PFSK-1 (cell line): ENCODE data around the gene ATXN7L1.

Experiments
- FOXP2 ChIP-seq: optimal IDR thresholded peaks from 2 replicates; pipeline ENCODE3; 2011; ENCODE audit warnings: borderline replicate concordance, control low read depth, inconsistent platforms; ENCODE audit not compliant: insufficient read depth; ENCODE audit errors: extremely low read length, extremely low read depth
- POLR2AphosphoS5 ChIP-seq: IDR thresholded peaks from 2 replicates; pipeline ENCODE4 v1.6.1; 2012; ENCODE audit warnings: low read depth, mild to moderate bottlenecking, control low read depth, low read length, moderate library complexity
- SIN3A ChIP-seq: IDR thresholded peaks from 2 replicates; pipeline ENCODE4 v1.6.1; 2012; ENCODE audit warnings: mild to moderate bottlenecking, low read length, moderate library complexity, borderline replicate concordance; ENCODE audit not compliant: insufficient read depth
- TAF1 ChIP-seq: IDR thresholded peaks from 2 replicates; pipeline ENCODE4 v1.6.1; 2012; ENCODE audit warnings: low read length, control low read depth, borderline replicate concordance; ENCODE audit not compliant: insufficient read depth
- TF ChIP-seq, protein P1 (sequence below), 2 experiments: IDR thresholded peaks; 2 replicates each; pipeline versions ENCODE4 v1.6.1 to v1.8.0; 2011 to 2012; ENCODE audit warnings: low read depth in 2 of 2, low read length in 2 of 2, control low read depth in 1 of 2, inconsistent platforms in 1 of 2, mild to moderate bottlenecking in 1 of 2, moderate library complexity in 1 of 2; ENCODE audit not compliant: insufficient read depth in 1 of 2

Gene ATXN7L1

DNA sequence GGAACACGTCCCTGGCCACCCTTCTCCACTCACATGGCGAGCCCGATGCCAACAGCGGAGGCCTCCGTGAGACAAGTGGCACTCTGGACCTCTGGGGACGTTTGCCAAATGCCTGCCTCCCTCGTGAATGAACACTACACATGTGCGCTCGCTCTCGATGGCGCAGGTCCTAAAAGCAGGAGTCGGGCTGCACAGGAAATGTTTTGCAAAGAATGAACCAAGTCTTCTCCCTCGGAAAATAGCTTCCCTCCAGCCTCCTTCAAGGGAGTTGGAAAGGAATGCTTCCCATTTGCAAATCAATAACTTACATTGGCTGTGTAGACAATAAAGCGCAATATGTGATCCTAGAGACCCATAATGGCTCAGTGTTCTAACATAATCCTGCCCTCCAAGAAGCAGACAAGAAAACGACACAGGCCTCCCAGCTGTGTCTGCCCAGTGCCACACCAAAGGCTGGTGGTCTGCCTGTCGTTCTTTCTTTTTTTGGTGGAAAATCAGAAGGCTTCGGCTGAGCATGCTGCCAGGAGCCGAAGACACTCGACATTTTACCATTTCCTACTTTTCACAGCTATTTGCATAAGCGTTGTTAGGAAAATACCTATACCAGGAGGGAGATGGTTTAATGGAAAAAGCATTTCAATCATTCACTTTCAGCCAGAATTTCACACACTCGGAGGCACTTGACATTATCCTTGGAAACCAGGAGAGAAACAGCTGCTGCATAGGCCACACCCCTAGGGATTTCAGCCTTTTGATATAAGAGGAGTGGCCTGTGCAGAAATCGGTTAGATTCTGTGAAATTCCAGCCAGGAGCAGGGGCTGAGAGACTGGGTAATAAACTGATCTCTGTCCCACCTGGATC lies 38.4 kb downstream of the ATXN7L1 start:
- TF ChIP-seq TAF1 (no peak), POLR2AphosphoS5 (no peak), FOXP2 (no peak), SIN3A (no peak)
- TF ChIP-seq, protein P1, sequence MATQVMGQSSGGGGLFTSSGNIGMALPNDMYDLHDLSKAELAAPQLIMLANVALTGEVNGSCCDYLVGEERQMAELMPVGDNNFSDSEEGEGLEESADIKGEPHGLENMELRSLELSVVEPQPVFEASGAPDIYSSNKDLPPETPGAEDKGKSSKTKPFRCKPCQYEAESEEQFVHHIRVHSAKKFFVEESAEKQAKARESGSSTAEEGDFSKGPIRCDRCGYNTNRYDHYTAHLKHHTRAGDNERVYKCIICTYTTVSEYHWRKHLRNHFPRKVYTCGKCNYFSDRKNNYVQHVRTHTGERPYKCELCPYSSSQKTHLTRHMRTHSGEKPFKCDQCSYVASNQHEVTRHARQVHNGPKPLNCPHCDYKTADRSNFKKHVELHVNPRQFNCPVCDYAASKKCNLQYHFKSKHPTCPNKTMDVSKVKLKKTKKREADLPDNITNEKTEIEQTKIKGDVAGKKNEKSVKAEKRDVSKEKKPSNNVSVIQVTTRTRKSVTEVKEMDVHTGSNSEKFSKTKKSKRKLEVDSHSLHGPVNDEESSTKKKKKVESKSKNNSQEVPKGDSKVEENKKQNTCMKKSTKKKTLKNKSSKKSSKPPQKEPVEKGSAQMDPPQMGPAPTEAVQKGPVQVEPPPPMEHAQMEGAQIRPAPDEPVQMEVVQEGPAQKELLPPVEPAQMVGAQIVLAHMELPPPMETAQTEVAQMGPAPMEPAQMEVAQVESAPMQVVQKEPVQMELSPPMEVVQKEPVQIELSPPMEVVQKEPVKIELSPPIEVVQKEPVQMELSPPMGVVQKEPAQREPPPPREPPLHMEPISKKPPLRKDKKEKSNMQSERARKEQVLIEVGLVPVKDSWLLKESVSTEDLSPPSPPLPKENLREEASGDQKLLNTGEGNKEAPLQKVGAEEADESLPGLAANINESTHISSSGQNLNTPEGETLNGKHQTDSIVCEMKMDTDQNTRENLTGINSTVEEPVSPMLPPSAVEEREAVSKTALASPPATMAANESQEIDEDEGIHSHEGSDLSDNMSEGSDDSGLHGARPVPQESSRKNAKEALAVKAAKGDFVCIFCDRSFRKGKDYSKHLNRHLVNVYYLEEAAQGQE (IDR thresholded peaks at IDR 0.05; ENCODE audit: insufficient read depth in 1 of 2, low read depth in 2 of 2, low read length in 2 of 2): no peak

- TF ChIP-seq SIN3A (no peak), POLR2AphosphoS5 (no peak), FOXP2 (no peak)
- TF ChIP-seq, protein P1 (IDR thresholded peaks at IDR 0.05; ENCODE audit: insufficient read depth in 1 of 2, low read depth in 2 of 2, low read length in 2 of 2): no peak
Measured at GRCh38 chr7:105835441-105835840, 41.0 kb downstream of the ATXN7L1 start.

DNA sequence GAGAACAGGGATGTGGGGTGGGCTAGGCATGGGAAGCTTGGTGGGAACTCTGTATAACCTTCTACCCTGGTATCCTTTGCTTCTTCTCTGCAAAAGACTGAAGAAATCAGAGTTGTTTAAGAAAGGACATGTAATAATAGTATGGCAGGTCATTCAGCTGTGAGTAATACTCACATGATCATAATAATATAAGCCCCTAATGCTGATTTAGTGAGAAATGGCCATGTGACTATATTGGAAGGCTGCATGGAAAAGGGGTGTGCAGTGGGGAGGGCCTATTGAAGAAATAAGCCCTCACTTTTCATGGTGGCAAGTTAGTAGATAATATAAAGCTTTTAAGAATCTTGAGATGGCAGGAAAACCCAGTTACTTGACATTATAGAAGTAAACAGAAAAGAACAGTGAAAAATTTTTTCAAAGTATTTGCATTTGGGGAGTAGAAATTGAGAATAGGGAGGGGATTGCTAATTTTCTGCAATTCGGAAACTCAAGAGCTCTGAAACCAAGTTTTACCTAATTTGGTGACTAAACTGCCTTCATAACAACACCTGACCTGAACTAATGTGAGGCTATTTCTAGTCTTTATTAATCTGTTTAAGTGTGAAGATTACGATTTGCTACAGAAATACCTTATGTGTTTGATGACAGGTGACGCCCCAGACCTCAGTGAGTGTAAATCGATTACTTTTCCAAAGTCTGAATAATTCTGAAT lies 44.4 kb downstream of the ATXN7L1 start:
- TF ChIP-seq FOXP2 (no peak), SIN3A (no peak), TAF1 (no peak)
- TF ChIP-seq, protein P1 (IDR thresholded peaks at IDR 0.05; ENCODE audit: insufficient read depth in 1 of 2, low read depth in 2 of 2, low read length in 2 of 2): no peak

- no peak for TF ChIP-seq POLR2AphosphoS5
- TF ChIP-seq, protein P1 (IDR thresholded peaks at IDR 0.05; ENCODE audit: insufficient read depth in 1 of 2, low read depth in 2 of 2, low read length in 2 of 2): no peak
- no peak for TF ChIP-seq SIN3A
- no peak for TF ChIP-seq FOXP2
- no peak for TF ChIP-seq TAF1
Measured at GRCh38 chr7:105831302-105831620, 45.1 kb downstream of the ATXN7L1 start.
